Measurements from ENCODE around the gene APOA1.

The APOA1 gene

GRCh38 chr11:116833491-116833815 lies 4.0 kb downstream of the APOA1 start:
- no peak for FAIRE-seq

DNA sequence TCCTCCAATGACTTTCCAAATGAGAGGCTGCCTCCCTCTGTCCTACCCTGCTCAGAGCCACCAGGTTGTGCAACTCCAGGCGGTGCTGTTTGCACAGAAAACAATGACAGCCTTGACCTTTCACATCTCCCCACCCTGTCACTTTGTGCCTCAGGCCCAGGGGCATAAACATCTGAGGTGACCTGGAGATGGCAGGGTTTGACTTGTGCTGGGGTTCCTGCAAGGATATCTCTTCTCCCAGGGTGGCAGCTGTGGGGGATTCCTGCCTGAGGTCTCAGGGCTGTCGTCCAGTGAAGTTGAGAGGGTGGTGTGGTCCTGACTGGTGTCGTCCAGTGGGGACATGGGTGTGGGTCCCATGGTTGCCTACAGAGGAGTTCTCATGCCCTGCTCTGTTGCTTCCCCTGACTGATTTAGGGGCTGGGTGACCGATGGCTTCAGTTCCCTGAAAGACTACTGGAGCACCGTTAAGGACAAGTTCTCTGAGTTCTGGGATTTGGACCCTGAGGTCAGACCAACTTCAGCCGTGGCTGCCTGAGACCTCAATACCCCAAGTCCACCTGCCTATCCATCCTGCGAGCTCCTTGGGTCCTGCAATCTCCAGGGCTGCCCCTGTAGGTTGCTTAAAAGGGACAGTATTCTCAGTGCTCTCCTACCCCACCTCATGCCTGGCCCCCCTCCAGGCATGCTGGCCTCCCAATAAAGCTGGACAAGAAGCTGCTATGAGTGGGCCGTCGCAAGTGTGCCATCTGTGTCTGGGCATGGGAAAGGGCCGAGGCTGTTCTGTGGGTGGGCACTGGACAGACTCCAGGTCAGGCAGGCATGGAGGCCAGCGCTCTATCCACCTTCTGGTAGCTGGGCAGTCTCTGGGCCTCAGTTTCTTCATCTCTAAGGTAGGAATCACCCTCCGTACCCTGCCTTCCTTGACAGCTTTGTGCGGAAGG lies 4.8 kb downstream of the APOA1 start:
- no peak for FAIRE-seq

DNA sequence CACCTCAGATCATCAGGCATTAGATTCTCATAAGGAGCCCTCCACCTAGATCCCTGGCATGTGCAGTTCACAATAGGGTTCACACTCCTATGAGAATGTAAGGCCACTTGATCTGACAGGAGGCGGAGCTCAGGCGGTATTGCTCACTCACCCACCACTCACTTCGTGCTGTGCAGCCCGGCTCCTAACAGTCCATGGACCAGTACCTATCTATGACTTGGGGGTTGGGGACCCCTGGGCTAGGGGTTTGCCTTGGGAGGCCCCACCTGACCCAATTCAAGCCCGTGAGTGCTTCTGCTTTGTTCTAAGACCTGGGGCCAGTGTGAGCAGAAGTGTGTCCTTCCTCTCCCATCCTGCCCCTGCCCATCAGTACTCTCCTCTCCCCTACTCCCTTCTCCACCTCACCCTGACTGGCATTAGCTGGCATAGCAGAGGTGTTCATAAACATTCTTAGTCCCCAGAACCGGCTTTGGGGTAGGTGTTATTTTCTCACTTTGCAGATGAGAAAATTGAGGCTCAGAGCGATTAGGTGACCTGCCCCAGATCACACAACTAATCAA lies 5.6 kb downstream of the APOA1 start:
- FAIRE-seq: no peak

GRCh38 chr11:116830184-116830912 lies 7.1 kb downstream of the APOA1 start:
- FAIRE-seq: no peak

DNA sequence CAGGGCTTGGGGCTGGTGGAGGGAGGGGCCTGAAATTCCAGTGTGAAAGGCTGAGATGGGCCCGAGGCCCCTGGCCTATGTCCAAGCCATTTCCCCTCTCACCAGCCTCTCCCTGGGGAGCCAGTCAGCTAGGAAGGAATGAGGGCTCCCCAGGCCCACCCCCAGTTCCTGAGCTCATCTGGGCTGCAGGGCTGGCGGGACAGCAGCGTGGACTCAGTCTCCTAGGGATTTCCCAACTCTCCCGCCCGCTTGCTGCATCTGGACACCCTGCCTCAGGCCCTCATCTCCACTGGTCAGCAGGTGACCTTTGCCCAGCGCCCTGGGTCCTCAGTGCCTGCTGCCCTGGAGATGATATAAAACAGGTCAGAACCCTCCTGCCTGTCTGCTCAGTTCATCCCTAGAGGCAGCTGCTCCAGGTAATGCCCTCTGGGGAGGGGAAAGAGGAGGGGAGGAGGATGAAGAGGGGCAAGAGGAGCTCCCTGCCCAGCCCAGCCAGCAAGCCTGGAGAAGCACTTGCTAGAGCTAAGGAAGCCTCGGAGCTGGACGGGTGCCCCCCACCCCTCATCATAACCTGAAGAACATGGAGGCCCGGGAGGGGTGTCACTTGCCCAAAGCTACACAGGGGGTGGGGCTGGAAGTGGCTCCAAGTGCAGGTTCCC lies 7.8 kb downstream of the APOA1 start, which contains the start of gene APOC3:
Gene APOC3, plus strand, starts transcription at position 383 of the 659 bp plus-strand sequence. CDS start 676 bp downstream, outside the sequence.
- no peak for FAIRE-seq

GRCh38 chr11:116828632-116829524 lies 8.5 kb downstream of the APOA1 start:
- no peak for FAIRE-seq

GRCh38 chr11:116827461-116827860 lies 10.0 kb downstream of the APOA1 start:
- FAIRE-seq: no peak

DNA sequence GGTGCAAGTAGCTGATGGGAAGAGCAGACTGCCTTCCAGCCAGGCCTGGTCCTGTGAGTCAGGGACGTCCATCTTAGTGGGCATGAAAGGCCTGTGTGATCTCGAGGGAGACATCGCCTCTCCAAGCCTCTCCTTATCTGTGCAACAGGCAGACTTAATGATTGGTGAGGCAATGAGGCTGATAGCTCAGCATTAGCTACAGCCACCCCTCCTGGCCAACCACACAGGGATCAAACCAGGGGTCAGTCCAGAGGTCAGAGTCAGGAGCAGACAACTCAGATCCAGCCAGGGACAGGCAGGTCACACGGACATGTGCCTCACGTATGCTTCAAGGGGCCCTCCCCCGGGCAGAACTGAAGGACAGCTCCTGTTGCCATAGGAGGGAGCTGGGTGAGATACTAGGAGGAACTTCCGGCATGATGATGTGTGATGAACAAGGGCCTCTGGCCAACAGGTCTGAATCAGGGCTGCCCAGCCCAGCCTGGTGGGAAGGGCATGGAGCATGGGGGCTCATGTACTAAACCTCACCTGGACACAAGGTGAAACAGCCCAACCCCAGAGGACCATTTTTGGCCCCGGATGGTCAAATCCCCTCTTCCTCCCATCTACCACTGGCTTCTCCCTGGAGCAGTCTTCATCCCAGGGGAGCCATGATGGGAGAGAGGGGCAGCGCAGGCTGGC lies 10.5 kb downstream of the APOA1 start:
- no peak for FAIRE-seq

- FAIRE-seq: no peak
These were observed 11.3 kb downstream of the APOA1 start for GRCh38 chr11:116825854-116826750.

- FAIRE-seq: no peak
These were observed 12.0 kb downstream of the APOA1 start for GRCh38 chr11:116825434-116825833.

DNA sequence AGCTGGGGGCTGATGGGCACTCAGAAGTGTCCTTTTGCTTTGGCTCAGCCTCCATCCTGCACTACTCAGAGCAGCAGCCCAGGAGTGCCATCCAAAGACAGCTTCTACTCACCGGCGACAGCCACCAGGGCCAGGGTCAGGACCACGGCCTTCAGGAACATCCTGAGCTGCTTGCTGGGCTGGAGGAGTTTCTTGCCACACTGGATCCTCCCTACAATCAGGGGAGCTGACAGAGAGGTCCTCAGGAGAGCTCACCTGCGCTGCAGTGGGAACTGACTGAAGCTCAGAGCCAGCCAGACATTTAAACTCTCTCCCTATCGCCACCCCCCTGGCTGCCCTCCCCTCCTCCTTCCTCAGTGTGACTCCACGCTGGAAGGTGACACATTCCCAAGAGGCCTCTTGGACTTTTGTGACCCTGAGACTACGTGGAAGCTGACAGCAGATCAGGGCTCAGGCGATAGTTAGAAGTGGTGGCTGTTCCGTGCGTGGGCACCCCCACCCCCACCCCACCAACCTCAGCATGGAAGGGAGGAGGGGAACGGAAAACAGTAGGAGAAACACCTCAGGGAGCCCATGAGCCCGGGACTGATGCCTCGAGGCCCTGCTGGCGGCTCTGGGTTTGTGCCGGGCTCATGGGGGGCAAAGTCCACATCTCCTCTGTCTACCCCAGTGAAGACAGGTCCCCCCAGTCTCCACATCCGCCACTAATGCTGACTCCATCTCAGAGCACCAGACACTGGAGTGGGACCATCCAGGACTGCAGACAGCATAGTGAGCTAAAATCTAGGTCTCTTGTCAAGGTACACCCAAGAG lies 14.2 kb downstream of the APOA1 start, which contains the start of gene APOA4:
Gene APOA4, minus strand, starts transcription at position 274 of the 813 bp plus-strand sequence. Its CDS starts 113 bp downstream, at position 161.
- FAIRE-seq: no peak

- no peak for FAIRE-seq
These were observed 14.8 kb downstream of the APOA1 start for GRCh38 chr11:116822575-116822974.

DNA sequence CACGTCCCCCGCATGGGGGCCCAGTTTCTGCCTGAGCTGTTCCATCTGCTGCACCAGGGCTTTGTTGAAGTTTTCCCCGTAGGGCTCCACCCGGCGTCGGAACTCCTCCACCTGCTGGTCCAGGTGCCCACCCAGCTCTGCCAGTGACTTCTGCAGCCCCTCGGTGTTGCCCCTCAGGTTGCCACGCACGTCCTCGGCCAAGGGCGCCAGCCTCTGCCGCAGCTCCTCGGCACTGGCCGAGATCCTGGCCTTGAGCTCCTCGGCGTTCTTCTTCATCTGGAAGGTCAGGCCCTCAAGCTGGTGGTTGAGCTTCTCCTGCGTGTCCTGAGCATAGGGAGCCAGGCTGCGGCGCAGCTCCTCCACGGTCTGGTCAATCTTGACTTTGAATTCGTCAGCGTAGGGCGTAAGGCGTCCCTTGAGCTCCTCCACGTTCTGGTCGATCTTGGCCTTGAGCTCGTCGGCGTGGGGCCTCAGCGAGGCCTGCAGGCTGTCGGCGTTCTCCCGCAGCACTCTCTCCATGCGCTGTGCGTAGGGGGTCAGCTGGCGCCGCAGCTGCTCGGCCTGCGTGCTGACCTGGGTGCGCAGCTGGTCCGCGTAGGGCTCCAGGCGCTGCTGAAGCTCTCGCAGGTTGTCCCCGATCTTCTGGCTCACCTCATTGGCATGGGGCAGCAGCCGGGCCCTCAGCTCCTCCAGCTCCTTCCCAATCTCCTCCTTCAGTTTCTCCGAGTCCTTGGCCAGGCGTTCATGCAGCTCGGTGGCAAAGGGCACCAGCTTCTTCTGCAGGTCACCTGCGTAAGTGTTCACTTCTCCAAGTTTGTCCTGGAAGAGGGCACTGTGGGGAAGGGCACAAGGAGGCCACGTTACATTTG lies 16.1 kb downstream of the APOA1 start:
- FAIRE-seq: no peak

DNA sequence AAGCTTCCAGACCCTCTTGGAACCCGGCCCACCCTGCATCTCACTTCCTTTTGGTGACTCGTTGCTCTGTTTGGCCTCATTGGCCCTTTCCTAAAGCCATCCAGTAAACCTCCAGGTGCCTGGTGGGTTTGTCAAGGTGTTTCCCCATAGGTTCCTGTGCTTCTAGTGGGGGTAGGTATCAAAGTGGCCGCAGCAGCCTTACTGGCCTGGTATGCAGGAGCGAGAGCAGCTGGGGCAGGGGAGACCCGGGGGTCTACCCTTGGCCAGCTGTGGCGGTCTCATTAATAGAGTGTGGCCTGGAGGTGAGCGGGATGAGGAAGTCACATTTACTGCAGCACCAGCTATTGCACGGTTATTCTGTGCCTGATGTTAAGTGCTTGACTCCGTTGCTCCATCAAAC lies 18.4 kb downstream of the APOA1 start:
- no peak for FAIRE-seq

GRCh38 chr11:116814502-116814901 lies 22.9 kb downstream of the APOA1 start:
- FAIRE-seq: no peak

- no peak for FAIRE-seq
These were observed 23.5 kb downstream of the APOA1 start for GRCh38 chr11:116813781-116814471.

- FAIRE-seq: no peak
These were observed 24.3 kb downstream of the APOA1 start for GRCh38 chr11:116813170-116813569.

DNA sequence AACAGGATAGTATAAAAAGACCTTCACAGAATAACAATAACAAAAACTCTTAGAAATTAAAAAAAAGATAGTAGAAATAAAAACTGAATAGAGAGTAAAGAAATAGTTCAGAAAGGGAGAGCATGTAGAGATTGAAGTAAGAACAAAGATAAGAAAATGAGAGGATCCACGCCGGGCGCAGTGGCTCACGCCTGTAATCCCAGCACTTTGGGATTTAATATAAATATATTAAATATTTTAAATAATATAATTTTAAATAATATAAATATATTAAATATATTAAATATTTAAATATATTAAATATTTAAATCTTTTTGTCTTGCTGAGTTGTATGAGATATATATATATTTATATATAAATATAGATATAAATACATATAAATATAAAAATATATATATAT lies 25.3 kb downstream of the APOA1 start:
- FAIRE-seq: no peak
